Fibroblast of skin of abdomen (primary cell): ENCODE measurements around the gene ALAD.
"Not testable (repeated sequence)": the region's sequence is repeated elsewhere in the genome, so short reads cannot be mapped to it uniquely, and the experiment has no call there.

ENCODE experiments used
- DNase-seq: peaks from one replicate; pipeline ENCODE4 v3.0.0-alpha.2; 2013

ALAD gene

GRCh38 chr9:113373256-113373655 is 27.8 kb downstream of the ALAD start:
- no peak for DNase-seq

- no peak for DNase-seq
These were observed 29.0 kb downstream of the ALAD start for GRCh38 chr9:113372059-113372458.

- no peak for DNase-seq
These were observed 30.2 kb downstream of the ALAD start for GRCh38 chr9:113370806-113371325.

- DNase-seq: no peak
These were observed 31.3 kb downstream of the ALAD start for GRCh38 chr9:113369855-113370140.

GRCh38 chr9:113368982-113369854 is 31.9 kb downstream of the ALAD start:
- DNase-seq: no peak

- no peak for DNase-seq
These were observed 32.6 kb downstream of the ALAD start for GRCh38 chr9:113368348-113368981.

GRCh38 chr9:113365652-113366051 is 35.4 kb downstream of the ALAD start:
- DNase-seq: not testable (repeated sequence)

- DNase-seq: no peak
These were observed 36.1 kb downstream of the ALAD start for GRCh38 chr9:113364951-113365350.

- no peak for DNase-seq
These were observed 37.7 kb downstream of the ALAD start for GRCh38 chr9:113363336-113363735.

GRCh38 chr9:113361304-113362018 is 39.6 kb downstream of the ALAD start:
- DNase-seq: peak; percentile 24

GRCh38 chr9:113360242-113360842 is 40.7 kb downstream of the ALAD start:
- no peak for DNase-seq

- no peak for DNase-seq
These were observed 41.7 kb downstream of the ALAD start for GRCh38 chr9:113359385-113359784.

- no peak for DNase-seq
These were observed 44.3 kb downstream of the ALAD start for GRCh38 chr9:113356686-113357292.

GRCh38 chr9:113355040-113355596 is 46.0 kb downstream of the ALAD start:
- no peak for DNase-seq

- no peak for DNase-seq
These were observed 48.7 kb downstream of the ALAD start for GRCh38 chr9:113352411-113352810.

GRCh38 chr9:113352006-113352405 is 49.1 kb downstream of the ALAD start:
- no peak for DNase-seq

- DNase-seq: no peak
These were observed 50.1 kb downstream of the ALAD start for GRCh38 chr9:113350937-113351336.

- DNase-seq: no peak
These were observed 50.9 kb downstream of the ALAD start for GRCh38 chr9:113350107-113350661.

GRCh38 chr9:113349445-113350094 is 51.5 kb downstream of the ALAD start, which contains the start of gene BSPRY:
Gene BSPRY, plus strand, starts transcription at chr9:113349541. Its CDS starts 39 bp downstream, at chr9:113349580.
- no peak for DNase-seq

GRCh38 chr9:113349066-113349444 is 52.0 kb downstream of the ALAD start:
- no peak for DNase-seq

- DNase-seq: no peak
These were observed 52.6 kb downstream of the ALAD start for GRCh38 chr9:113348437-113348836.
